PC-3 (cell line): ENCODE data around the gene ABAT.

Experiments used
- EZH2 ChIP-seq: fragments of 300-600 bp; sonication (generic); IDR thresholded peaks from one replicate; pipeline ENCODE4 v1.6.1; 2017; ENCODE audit warnings: antibody characterized with exemption, mild to moderate bottlenecking, low read length; ENCODE audit not compliant: unreplicated experiment
- EZH2phosphoT487 ChIP-seq: fragments of 300-600 bp; sonication (generic); IDR thresholded peaks from 2 replicates; pipeline ENCODE4 v1.6.1; 2018; ENCODE audit warnings: mild to moderate bottlenecking, antibody characterized with exemption, low read length, borderline replicate concordance

DNA sequence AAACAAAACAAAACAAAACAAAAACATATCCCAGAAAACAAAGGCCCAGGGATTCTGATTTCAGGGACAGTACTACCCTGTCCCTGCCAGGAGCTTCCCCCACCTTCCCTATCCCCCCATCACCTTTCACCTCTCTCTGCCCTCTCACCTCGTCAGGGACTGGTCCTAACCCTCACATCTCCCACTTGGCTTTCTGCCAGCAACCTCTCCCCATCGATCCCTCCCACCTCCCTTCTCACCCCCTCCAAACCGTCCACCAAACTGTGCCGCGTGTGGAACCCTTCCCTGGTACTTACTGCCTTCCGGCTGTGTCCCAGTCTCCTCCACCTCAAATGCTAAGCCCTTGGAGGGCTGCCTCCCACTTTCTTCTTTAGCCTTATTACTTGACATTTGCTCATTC is 86.7 kb downstream of the ABAT start:
- TF ChIP-seq EZH2 (no peak), EZH2phosphoT487 (no peak)
